Right atrium auricular region (tissue), 2 donors: Measurements from ENCODE around the gene MED17. TPM values are rescaled to one million over a fixed set of nuclear protein-coding genes. Genes with fewer than 3 reads are reported as not detected.

Experiments used
- DNase-seq: peaks from one replicate; pipeline ENCODE4 v3.0.0-alpha.2; 2019; ENCODE audit warnings: low spot score
- H3K27ac ChIP-seq, 2 donors: fragments of 200-600 bp; sonication (generic); 1 replicate in 1 of 2; 2 replicates in 1 of 2; pipeline ENCODE4 v1.5.1; 2016 to 2019
- H3K27me3 ChIP-seq, 2 donors: fragments of 200-600 bp; sonication (generic); one replicate each; pipeline versions ENCODE4 v1.5.1 to v1.6.0; 2017 to 2019
- H3K36me3 ChIP-seq: fragments of 200-600 bp; sonication (generic); one replicate; pipeline ENCODE4 v1.5.1; 2016
- H3K4me1 ChIP-seq, 2 donors: fragments of 200-600 bp; sonication (generic); one replicate each; pipeline versions ENCODE4 v1.5.1 to v1.6.0; 2017 to 2019
- H3K4me3 ChIP-seq, 2 donors: fragments of 200-600 bp; sonication (generic); 1 replicate in 1 of 2; 2 replicates in 1 of 2; pipeline ENCODE4 v1.5.1; 2017 to 2019; ENCODE audit warnings: mild to moderate bottlenecking in 1 of 2, moderate library complexity in 1 of 2
- H3K9me3 ChIP-seq, 2 donors: fragments of 200-600 bp; sonication (generic); one replicate each; pipeline ENCODE4 v1.5.1; 2019
- total RNA-seq, 2 donors: library from RNA; depleted of rRNA; stranded (reverse); fragments of >200 nt; gene quantifications; one replicate each; pipeline ENCODE4 v1.1.0, GENCODE V29; 2016
- TF ChIP-seq, protein P1 (sequence below), 2 donors: fragments of 200-600 bp; sonication (generic); IDR thresholded peaks; one replicate each; pipeline ENCODE4 v1.5.1; 2019; ENCODE audit warnings: antibody characterized with exemption in 2 of 2

The MED17 gene
- total RNA-seq, 2 donors from 2014 or later: 15.9 to 16.4 TPM

DNA sequence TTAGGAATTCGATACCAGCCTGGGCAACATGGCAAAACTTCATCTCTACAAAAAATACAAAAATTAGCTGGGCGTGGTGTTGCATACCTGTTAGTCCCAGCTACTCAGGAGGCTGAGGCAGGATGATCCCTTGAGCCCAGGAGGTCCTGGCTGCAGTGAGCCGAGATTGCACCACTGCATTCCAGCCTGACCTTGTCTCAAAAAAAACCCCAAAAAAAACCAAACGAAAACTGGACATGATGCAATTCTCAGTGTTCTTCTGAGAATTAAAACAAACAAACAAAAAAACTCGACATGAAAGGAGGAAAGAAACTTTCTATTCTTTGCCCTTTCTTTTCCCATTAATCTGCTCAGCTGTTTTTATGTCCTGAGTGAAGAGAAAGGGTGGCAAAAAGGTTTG is 7.4 kb downstream of the MED17 start:
- Histone ChIP-seq H3K9me3 (no peaks in the 10 kb centered on the region), H3K27ac (no peak overlapping the region), H3K4me3 (no peak overlapping the region), H3K36me3 (peaks cover 78% of the 10 kb centered on the region), H3K27me3 (no peaks in the 10 kb centered on the region), H3K4me1 (peaks cover 0 to 14% of the 10 kb centered on the region in 2 donors)
- TF ChIP-seq, protein P1, sequence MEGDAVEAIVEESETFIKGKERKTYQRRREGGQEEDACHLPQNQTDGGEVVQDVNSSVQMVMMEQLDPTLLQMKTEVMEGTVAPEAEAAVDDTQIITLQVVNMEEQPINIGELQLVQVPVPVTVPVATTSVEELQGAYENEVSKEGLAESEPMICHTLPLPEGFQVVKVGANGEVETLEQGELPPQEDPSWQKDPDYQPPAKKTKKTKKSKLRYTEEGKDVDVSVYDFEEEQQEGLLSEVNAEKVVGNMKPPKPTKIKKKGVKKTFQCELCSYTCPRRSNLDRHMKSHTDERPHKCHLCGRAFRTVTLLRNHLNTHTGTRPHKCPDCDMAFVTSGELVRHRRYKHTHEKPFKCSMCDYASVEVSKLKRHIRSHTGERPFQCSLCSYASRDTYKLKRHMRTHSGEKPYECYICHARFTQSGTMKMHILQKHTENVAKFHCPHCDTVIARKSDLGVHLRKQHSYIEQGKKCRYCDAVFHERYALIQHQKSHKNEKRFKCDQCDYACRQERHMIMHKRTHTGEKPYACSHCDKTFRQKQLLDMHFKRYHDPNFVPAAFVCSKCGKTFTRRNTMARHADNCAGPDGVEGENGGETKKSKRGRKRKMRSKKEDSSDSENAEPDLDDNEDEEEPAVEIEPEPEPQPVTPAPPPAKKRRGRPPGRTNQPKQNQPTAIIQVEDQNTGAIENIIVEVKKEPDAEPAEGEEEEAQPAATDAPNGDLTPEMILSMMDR (IDR thresholded peaks at IDR 0.05): no peak
- DNase-seq: no peak

DNA sequence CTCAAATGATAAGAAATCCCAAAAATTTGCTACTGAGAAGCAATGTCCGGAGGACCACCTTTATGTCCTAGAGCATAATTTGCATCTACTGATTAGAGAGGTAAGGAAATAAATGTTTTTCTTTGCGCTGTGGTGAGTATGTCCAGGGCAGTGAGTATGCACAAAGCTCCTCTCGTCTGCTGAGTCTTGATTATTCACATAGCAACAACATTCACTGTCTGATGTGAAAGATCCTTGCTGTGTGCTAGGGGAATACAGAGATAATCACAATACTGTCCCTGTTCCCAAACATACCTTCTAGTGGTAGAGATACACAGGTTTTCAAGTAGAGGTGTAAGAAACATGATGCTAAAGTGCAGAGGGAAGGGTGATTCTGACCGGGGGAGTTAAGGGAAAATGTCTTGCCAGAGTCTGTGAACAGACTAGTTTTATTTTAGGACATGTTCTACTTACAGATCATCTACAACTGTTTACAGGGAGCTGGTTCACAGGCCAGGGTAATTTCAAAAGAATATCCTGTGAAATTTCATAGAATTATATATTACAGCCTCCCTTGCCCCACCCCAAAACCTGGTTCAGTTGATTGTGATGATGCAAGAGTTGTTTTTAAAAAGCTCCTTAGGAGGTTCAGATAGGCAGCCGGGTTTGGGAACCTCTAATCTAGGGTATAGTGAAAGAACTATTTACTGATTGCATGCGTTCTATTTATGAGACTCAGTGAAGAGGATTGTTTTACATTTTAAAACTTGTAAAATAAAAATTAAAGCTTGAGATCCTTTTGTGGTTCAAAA is 12.6 kb downstream of the MED17 start:
- H3K27ac ChIP-seq: no peak overlapping the region
- TF ChIP-seq, protein P1 (IDR thresholded peaks at IDR 0.05): no peak
- no peaks in the 10 kb centered on the region for H3K27me3 ChIP-seq
- no peaks in the 10 kb centered on the region for H3K4me1 ChIP-seq
- DNase-seq: no peak
- H3K9me3 ChIP-seq: no peaks in the 10 kb centered on the region
- H3K36me3 ChIP-seq: peaks cover 84% of the 10 kb centered on the region
- no peak overlapping the region for H3K4me3 ChIP-seq

DNA sequence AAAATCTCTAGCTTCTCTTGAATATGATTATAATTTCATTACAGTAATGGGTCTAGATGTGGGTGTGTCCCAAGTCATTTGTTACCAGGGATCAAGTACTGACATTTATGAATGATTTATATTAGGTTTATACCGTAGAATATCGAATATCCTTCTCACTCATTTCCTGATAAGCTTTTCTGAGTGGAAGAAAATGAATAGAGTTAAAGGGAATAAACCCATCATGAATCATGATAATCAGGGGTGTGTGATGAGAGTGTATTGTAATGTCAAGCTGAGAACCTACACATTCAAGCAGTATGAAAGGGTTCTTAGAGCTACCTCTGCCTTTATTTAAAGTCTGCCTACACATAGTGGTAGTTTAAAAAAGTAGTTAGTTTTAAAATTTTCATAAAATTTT is 17.3 kb downstream of the MED17 start:
- Histone ChIP-seq H3K36me3 (peaks cover 81% of the 10 kb centered on the region), H3K9me3 (no peaks in the 10 kb centered on the region)

DNA sequence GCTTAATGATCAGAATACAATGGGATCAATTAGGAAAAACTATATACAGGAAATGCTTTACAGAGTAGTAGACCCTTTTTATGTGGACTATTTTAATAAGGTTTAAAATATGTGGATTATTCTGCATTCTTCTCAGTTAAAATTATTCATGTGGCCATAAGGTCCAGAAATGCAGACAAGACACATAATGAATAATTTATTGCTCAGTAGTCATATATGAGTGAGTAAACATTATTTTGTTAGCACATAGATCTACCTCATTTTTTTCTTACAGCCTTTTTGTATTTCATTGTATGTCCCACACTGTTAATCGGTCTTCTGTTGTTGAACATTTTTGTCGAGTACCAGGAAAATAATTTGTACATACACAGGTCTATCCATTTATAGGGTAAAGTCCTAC is 20.8 kb downstream of the MED17 start:
- no peaks in the 10 kb centered on the region for H3K4me1 ChIP-seq
- TF ChIP-seq, protein P1 (IDR thresholded peaks at IDR 0.05): no peak
- H3K9me3 ChIP-seq: no peaks in the 10 kb centered on the region
- peaks cover 85% of the 10 kb centered on the region for H3K36me3 ChIP-seq
- no peak overlapping the region for H3K27ac ChIP-seq
- H3K4me3 ChIP-seq: no peak overlapping the region
- no peak for DNase-seq
- no peaks in the 10 kb centered on the region for H3K27me3 ChIP-seq

More for the DNA sequence above, 17.3 kb downstream of the MED17 start:
- no peak overlapping the region for H3K27ac ChIP-seq
- H3K4me3 ChIP-seq: no peak overlapping the region
- no peak for DNase-seq
- TF ChIP-seq, protein P1 (IDR thresholded peaks at IDR 0.05): no peak
- H3K4me1 ChIP-seq: no peaks in the 10 kb centered on the region
- no peaks in the 10 kb centered on the region for H3K27me3 ChIP-seq

DNA sequence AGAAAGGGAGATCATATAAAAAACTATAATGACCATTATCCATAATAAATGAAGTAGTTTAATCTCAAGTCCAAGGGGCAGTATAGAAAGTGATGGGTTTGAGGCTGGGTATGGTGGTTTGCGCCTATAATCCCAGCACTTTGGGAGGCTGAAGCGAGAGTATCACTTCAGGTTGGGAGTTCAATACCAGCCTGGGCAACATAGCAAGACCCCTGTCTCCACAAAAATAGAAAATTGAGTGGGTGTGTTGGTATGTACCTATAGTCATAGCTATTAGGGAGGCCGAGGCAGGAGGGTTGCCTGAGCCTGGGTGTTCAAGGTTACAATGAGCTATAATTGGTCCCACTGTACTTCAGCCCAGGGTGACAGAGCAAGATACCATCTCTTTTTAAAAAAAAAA is 23.9 kb downstream of the MED17 start:
- no peaks in the 10 kb centered on the region for H3K4me1 ChIP-seq
- no peak overlapping the region for H3K27ac ChIP-seq
- no peak overlapping the region for H3K4me3 ChIP-seq
- DNase-seq: no peak
- no peaks in the 10 kb centered on the region for H3K27me3 ChIP-seq
- no peaks in the 10 kb centered on the region for H3K9me3 ChIP-seq
- TF ChIP-seq, protein P1 (IDR thresholded peaks at IDR 0.05): no peak
- H3K36me3 ChIP-seq: peaks cover 91% of the 10 kb centered on the region

DNA sequence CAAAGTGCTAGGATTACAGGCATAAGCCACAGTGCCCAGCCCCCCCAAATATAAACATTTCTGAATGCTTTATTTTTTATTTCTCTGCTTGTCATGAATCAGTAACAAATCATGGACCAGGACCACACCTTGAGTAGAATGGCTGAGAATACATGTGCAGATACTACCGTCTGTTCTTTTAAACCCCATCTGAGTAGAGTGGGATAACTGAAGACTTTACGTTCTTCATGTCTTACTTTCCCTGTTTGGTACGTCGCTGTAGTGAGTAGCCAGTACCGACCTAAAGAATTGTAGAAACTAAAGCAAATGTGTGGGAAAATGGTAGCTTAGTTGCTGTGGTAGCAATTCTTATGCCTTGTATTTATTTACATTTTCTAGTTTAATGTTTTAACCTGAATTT is 29.9 kb downstream of the MED17 start:
- H3K36me3 ChIP-seq: peaks cover 54% of the 10 kb centered on the region
- no peak overlapping the region for H3K27ac ChIP-seq
- TF ChIP-seq, protein P1 (IDR thresholded peaks at IDR 0.05): no peak
- H3K4me1 ChIP-seq: peaks cover 0 to 9% of the 10 kb centered on the region in 2 donors
- no peaks in the 10 kb centered on the region for H3K27me3 ChIP-seq
- H3K4me3 ChIP-seq: no peak overlapping the region
- no peaks in the 10 kb centered on the region for H3K9me3 ChIP-seq
- no peak for DNase-seq
